Hematopoietic multipotent progenitor cell (in vitro differentiated cells): ENCODE results near the gene KHDC4. TPM values are rescaled to one million over a fixed set of nuclear protein-coding genes. Genes with fewer than 3 reads are reported as not detected.

ENCODE experiments used
- DNase-seq, 3 donors: peaks; one replicate each; pipeline ENCODE4 v3.0.0-alpha.2; 2011 to 2015; ENCODE audit warnings: low read depth in 2 of 3, low spot score in 2 of 3
- small RNA-seq: library from RNA; depleted of rRNA; stranded (forward); fragments of <200 nt; gene quantifications from one replicate; pipeline ENCODE3, GENCODE V24; 2012
- total RNA-seq: library from RNA; depleted of rRNA; stranded (reverse); fragments of >200 nt; gene quantifications from one replicate; pipeline ENCODE4 v1.2.3, GENCODE V29; 2012

The KHDC4 gene
- total RNA-seq, 1 donor = 45.2 TPM

DNA sequence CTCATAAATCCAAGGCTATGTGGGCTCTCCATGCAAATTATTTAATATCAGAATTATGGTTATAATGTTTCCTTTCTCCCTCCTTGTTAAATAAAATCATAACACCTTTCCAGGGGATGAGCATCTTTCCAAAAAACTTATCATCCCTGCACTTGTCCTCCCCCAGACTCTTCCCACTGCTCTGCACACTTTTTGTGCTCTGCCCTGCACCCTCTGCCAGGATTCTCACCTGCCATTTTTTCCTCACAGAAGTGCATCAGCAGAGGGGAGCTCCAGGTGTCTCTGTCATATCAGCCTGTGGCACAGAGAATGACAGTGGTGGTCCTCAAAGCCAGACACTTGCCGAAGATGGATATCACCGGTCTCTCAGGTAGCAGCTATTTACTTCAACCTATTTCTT is 54.0 kb downstream of the KHDC4 start:
- DNase-seq = no peak

DNA sequence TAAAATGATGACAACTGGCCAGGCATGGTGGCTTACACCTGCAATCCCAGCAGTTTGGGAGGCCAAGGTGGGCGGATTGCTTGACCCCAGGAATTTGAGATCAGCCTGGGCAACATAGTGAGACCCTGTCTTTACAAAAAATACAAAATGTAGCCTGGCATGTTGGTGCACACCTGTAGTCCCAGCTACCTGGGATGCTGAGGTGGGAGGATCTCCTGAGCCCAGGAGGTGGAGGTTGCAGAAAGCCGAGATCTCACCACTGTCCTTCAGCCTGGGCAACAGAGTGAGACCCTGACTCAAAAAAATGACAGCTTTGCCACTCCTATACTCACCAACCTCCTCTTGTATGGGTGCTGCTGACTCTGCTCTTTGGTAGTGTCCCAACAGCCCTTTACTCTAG is 56.3 kb downstream of the KHDC4 start:
- no peak for DNase-seq

GRCh38 chr1:155873860-155874259 is 60.4 kb downstream of the KHDC4 start:
- DNase-seq = no peak

DNA sequence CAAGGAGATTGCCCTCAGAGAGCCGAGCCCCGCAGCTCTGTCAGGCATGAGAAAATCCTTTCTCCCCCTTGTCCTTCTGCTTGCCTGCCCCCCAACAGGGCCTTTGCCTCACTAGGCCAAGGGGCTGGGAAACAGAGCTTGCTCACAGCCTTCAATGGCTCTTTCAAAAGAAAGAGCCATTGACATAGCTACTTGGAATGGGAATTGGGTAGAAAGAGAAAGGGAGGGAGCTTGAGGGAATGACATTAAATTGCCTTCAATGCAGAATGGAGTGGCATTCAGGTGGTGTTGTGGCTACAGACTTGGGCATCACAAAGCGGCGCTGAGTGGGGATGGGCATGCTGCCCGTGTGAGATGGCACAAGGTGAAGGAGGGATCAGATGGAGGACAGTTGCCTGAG is 61.7 kb downstream of the KHDC4 start:
- no peak for DNase-seq

DNA sequence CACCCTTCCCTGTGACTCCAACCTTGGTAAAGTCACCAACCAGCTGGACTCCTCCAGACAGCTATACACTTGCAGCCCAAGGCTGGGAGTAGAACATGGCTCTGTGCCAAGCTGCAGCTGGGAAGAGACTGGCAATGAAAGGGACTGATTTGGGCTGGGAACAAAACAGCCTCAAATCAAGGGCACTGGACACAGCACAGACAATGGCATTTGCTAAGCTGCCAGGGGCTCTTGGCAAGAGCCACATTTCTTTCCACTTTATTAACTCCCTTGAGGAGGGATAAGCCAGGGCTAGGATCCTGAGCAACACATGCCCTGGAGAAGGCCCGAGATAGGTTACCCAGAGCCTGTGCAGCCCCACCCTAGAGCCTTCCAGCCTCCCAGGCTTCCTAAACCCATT is 62.8 kb downstream of the KHDC4 start:
- DNase-seq = no peak

- DNase-seq = no peak
Observed at GRCh38 chr1:155867766-155868165, 66.4 kb downstream of the KHDC4 start.

GRCh38 chr1:155864393-155864792 is 69.8 kb downstream of the KHDC4 start:
- no peak for DNase-seq

Small RNA genes lying within 50 kb of the gene (small RNA-seq; reads per million reads assigned to genes)
- not detected for gene MIR6738
- not detected for gene RF00015
- not detected for gene SCARNA4
- gene SNORA80E = 82.1 reads per million, percentile 97 among the genes with 10 or more reads in this experiment

Other genes with a start within 250 kb of the KHDC4 start
- 73.5 TPM for gene YY1AP1, start 245.6 kb downstream of the KHDC4 start, total RNA-seq
- gene DAP3, start 245.3 kb downstream of the KHDC4 start, total RNA-seq = 51.4 TPM
- gene GON4L, start 77.2 kb downstream of the KHDC4 start, total RNA-seq = 26.4 TPM
- gene SYT11, start 74.8 kb downstream of the KHDC4 start, total RNA-seq = 27.2 TPM
- 45.8 TPM for gene RIT1, start 23.1 kb downstream of the KHDC4 start, total RNA-seq
- not detected for gene RXFP4, start 7.2 kb upstream of the KHDC4 start, total RNA-seq
- gene ARHGEF2, start 44.1 kb upstream of the KHDC4 start, total RNA-seq = 291 TPM
- 713 TPM for gene SSR2, start 86.5 kb upstream of the KHDC4 start, total RNA-seq
- 17.5 TPM for gene UBQLN4, start 119.4 kb upstream of the KHDC4 start, total RNA-seq
- gene LAMTOR2, start 120.4 kb upstream of the KHDC4 start, total RNA-seq = 68.1 TPM
- gene RAB25, start 126.7 kb upstream of the KHDC4 start, total RNA-seq = under 0.01 TPM
- gene MEX3A, start 148.1 kb upstream of the KHDC4 start, total RNA-seq = 3.2 TPM
- 280 TPM for gene LMNA, start 180.3 kb upstream of the KHDC4 start, total RNA-seq
- gene SEMA4A, start 219.2 kb upstream of the KHDC4 start, total RNA-seq = 15.1 TPM